Measurements from ENCODE around the gene BCAR3.
"Not testable (repeated sequence)": the region's sequence is repeated elsewhere in the genome, so short reads cannot be mapped to it uniquely, and the experiment has no call there.

Gene BCAR3

GRCh38 chr1:93705892-93706500, 24.4 kb upstream of the BCAR3 start:
- FAIRE-seq, result no peak

GRCh38 chr1:93704052-93704451, 22.4 kb upstream of the BCAR3 start:
- no peak for FAIRE-seq

GRCh38 chr1:93703643-93704042, 22.0 kb upstream of the BCAR3 start:
- no peak for FAIRE-seq

GRCh38 chr1:93702828-93703183, 21.2 kb upstream of the BCAR3 start:
- FAIRE-seq, result no peak

- FAIRE-seq, result no peak
Measured at GRCh38 chr1:93702111-93702827, 20.6 kb upstream of the BCAR3 start.

- FAIRE-seq, result no peak
Measured at GRCh38 chr1:93701629-93702028, 20.0 kb upstream of the BCAR3 start.

GRCh38 chr1:93700532-93701469, 19.2 kb upstream of the BCAR3 start:
- no peak for FAIRE-seq

- FAIRE-seq, result no peak
Measured at GRCh38 chr1:93699503-93700168, 18.0 kb upstream of the BCAR3 start.

GRCh38 chr1:93699049-93699384, 17.4 kb upstream of the BCAR3 start:
- FAIRE-seq, result no peak

GRCh38 chr1:93698329-93699048, 16.9 kb upstream of the BCAR3 start:
- FAIRE-seq, result no peak

GRCh38 chr1:93697566-93697965, 15.9 kb upstream of the BCAR3 start:
- not testable (repeated sequence) for FAIRE-seq

GRCh38 chr1:93695411-93696005, 13.9 kb upstream of the BCAR3 start:
- no peak for FAIRE-seq

GRCh38 chr1:93694819-93695218, 13.2 kb upstream of the BCAR3 start:
- FAIRE-seq, result no peak

GRCh38 chr1:93694039-93694438, 12.4 kb upstream of the BCAR3 start:
- no peak for FAIRE-seq

- no peak for FAIRE-seq
Measured at GRCh38 chr1:93692983-93693591, 11.4 kb upstream of the BCAR3 start.

GRCh38 chr1:93692451-93692861, 10.8 kb upstream of the BCAR3 start:
- FAIRE-seq, result no peak

GRCh38 chr1:93692026-93692425, 10.4 kb upstream of the BCAR3 start:
- FAIRE-seq, result no peak

- FAIRE-seq, result no peak
Measured at GRCh38 chr1:93690921-93691789, 9.5 kb upstream of the BCAR3 start.

- no peak for FAIRE-seq
Measured at GRCh38 chr1:93690341-93690740, 8.7 kb upstream of the BCAR3 start.

- no peak for FAIRE-seq
Measured at GRCh38 chr1:93689521-93690223, 8.0 kb upstream of the BCAR3 start.

Data from TTC549 (cell line).